Kidney epithelial cell (primary cell): ENCODE results near the gene EML3. TPM values are rescaled to one million over a fixed set of nuclear protein-coding genes. Genes with fewer than 3 reads are reported as not detected.

Experiments
- DNase-seq: peaks from one replicate; pipeline ENCODE4 v3.0.0-alpha.2; 2010; ENCODE audit warnings: low read depth
- H3K27me3 ChIP-seq: 2 replicates; pipeline ENCODE4 v1.6.0; 2011; ENCODE audit warnings: low read length; ENCODE audit not compliant: control insufficient read depth, insufficient read depth
- H3K36me3 ChIP-seq: 2 replicates; pipeline ENCODE4 v1.5.1; 2011; ENCODE audit warnings: low read length; ENCODE audit not compliant: control insufficient read depth, insufficient read depth
- H3K4me3 ChIP-seq: 2 replicates; pipeline ENCODE4 v1.5.1; 2011; ENCODE audit warnings: low read depth, mild to moderate bottlenecking, control low read depth, low read length
- CTCF ChIP-seq: IDR thresholded peaks from 2 replicates; pipeline ENCODE4 v1.5.1; 2011; ENCODE audit warnings: mild to moderate bottlenecking, moderate library complexity, low read length, control low read depth, inconsistent platforms; ENCODE audit not compliant: insufficient read depth, poor library complexity, severe bottlenecking
- total RNA-seq: library from RNA; depleted of rRNA; stranded (reverse); fragments of >200 nt; gene quantifications from 2 replicates; pipeline ENCODE4 v1.2.3, GENCODE V29; 2015

Gene EML3
- total RNA-seq, 1 donor from 2014 or later = 21.1 TPM

GRCh38 chr11:62613291-62613778 lies 760 bp upstream of the EML3 start:
- Histone ChIP-seq H3K36me3 (no peaks in the 10 kb centered on the region), H3K27me3 (no peaks in the 10 kb centered on the region), H3K4me3 (no peak overlapping the region)
- no peak for DNase-seq
- no peak for TF ChIP-seq CTCF

- no peak for DNase-seq
- no peaks in the 10 kb centered on the region for H3K27me3 ChIP-seq
- peak overlapping the region; percentile 54 for H3K4me3 ChIP-seq
- no peaks in the 10 kb centered on the region for H3K36me3 ChIP-seq
- no peak for TF ChIP-seq CTCF
These were observed 740 bp downstream of the EML3 start for GRCh38 chr11:62611705-62612365.

- no peak for TF ChIP-seq CTCF
- H3K36me3 ChIP-seq = no peaks in the 10 kb centered on the region
- no peak for DNase-seq
These were observed 1.5 kb downstream of the EML3 start for GRCh38 chr11:62610814-62611704.

GRCh38 chr11:62610403-62610802 lies 2.2 kb downstream of the EML3 start:
- no peak for DNase-seq
- Histone ChIP-seq H3K4me3 (no peak overlapping the region), H3K27me3 (no peaks in the 10 kb centered on the region), H3K36me3 (no peaks in the 10 kb centered on the region)
- no peak for TF ChIP-seq CTCF

More at GRCh38 chr11:62610814-62611704, 1.5 kb downstream of the EML3 start:
- Histone ChIP-seq H3K4me3 (peak overlapping the region; percentile 54), H3K27me3 (no peaks in the 10 kb centered on the region)

GRCh38 chr11:62608776-62609175 lies 3.8 kb downstream of the EML3 start:
- no peak for TF ChIP-seq CTCF
- DNase-seq = no peak
- H3K36me3 ChIP-seq = no peaks in the 10 kb centered on the region

More at GRCh38 chr11:62608776-62609175, 3.8 kb downstream of the EML3 start:
- Histone ChIP-seq H3K27me3 (no peaks in the 10 kb centered on the region), H3K4me3 (no peak overlapping the region)
